ENCODE measurements around the gene IL1R2.

The IL1R2 gene

DNA sequence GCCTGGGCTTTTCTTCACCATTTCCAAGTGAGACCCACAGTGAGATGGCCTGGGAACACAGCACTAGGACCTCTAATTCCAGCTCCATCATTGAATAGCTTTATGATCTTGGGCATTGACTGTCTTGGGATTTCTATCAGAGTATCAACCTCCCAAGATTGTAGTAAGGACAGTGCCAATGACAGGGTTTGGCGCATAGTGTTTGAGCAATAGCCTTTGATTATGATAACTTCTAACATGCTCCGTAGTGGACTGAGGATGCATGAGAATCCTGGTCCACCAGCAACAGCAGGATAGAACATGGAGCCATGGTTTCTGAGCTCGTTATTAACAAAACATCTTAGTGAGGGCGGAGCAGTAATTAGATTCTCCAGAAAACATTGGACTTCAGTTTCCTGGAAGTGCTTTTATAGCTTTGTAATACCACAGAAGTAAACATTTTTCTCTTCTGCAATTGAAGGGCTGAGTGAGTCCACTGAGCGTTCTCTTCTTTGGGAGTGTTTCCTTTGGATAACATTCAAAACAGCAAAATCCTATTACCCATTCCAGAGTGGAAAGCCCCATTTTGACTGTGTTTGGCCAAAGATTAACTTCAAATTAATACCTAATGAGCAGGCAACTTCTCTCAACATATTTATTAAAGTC, 63.7 kb downstream of the IL1R2 start:
- Histone ChIP-seq H3K9ac (ENCODE audit: low read depth, low read length, poor library complexity) (no peak overlapping the region), H3K4ac (ENCODE audit: low read length) (no peak overlapping the region), H2BK120ac (ENCODE audit: low read depth, low read length) (no peak overlapping the region), H2AFZ (ENCODE audit: low read length) (no peak overlapping the region), H2AK5ac (ENCODE audit: low read depth, low read length) (no peak overlapping the region), H3K23ac (ENCODE audit: low read depth, low read length, poor library complexity) (no peak overlapping the region), H3K9me3 (replicated peaks in 1 of 2; ENCODE audit: control insufficient read depth in 2 of 2, insufficient read depth in 1 of 2, low read depth in 1 of 2, low read length in 2 of 2) (no peaks in the 10 kb centered on the region), H2BK12ac (ENCODE audit: low read length) (no peak overlapping the region), H3K27ac (replicated peaks; ENCODE audit: low read length) (no peak overlapping the region), H3K36me3 (replicated peaks in 1 of 2; ENCODE audit: control insufficient read depth in 2 of 2, insufficient read depth in 2 of 2, low read length in 2 of 2) (no peaks in the 10 kb centered on the region), H2BK15ac (ENCODE audit: low read length) (no peak overlapping the region), H4K8ac (ENCODE audit: low read depth, low read length) (no peak overlapping the region), H3K79me1 (ENCODE audit: low read depth, low read length) (no peaks in the 10 kb centered on the region), H3K18ac (ENCODE audit: low read length) (no peak overlapping the region), H3K4me1 (ENCODE audit: control insufficient read depth in 2 of 2, insufficient read depth in 1 of 2, low read depth in 1 of 2, low read length in 2 of 2) (peaks cover 0 to 4% of the 10 kb centered on the region in 2 donors), H3K4me2 (ENCODE audit: insufficient read depth, low read length, poor library complexity, severe bottlenecking) (no peak overlapping the region), H3K4me3 (ENCODE audit: low read length in 2 of 2) (no peak overlapping the region), H2BK5ac (ENCODE audit: low read length) (no peak overlapping the region), H3K27me3 (ENCODE audit: control insufficient read depth in 3 of 3, insufficient read depth in 3 of 3, low read depth in 1 of 3, low read length in 3 of 3) (peaks cover 0 to 16% (median 0%) of the 10 kb centered on the region in 3 experiments), H4K91ac (ENCODE audit: low read depth, low read length, poor library complexity) (no peak overlapping the region), H3K14ac (ENCODE audit: low read length) (no peak overlapping the region)
- no peak for DNase-seq (ENCODE audit: low spot score)
- WGBS, 2 donors (ENCODE audit: extremely low coverage in 2 of 2, insufficient read length in 2 of 2, insufficient replicate concordance in 1 of 2): no CpG with 5 or more reads among the region's 5 CpGs

- Histone ChIP-seq H3K18ac (ENCODE audit: low read length) (no peak overlapping the region), H3K36me3 (replicated peaks in 1 of 2; ENCODE audit: control insufficient read depth in 2 of 2, insufficient read depth in 2 of 2, low read length in 2 of 2) (no peaks in the 10 kb centered on the region), H3K79me1 (ENCODE audit: low read depth, low read length) (no peaks in the 10 kb centered on the region), H2BK15ac (ENCODE audit: low read length) (no peak overlapping the region), H2BK120ac (ENCODE audit: low read depth, low read length) (no peak overlapping the region), H3K27ac (replicated peaks; ENCODE audit: low read length) (no peak overlapping the region), H3K9ac (ENCODE audit: low read depth, low read length, poor library complexity) (no peak overlapping the region), H4K91ac (ENCODE audit: low read depth, low read length, poor library complexity) (no peak overlapping the region), H4K8ac (ENCODE audit: low read depth, low read length) (no peak overlapping the region), H3K27me3 (ENCODE audit: control insufficient read depth in 3 of 3, insufficient read depth in 3 of 3, low read depth in 1 of 3, low read length in 3 of 3) (peaks cover 0 to 16% (median 0%) of the 10 kb centered on the region in 3 experiments), H2BK5ac (ENCODE audit: low read length) (no peak overlapping the region), H3K4me1 (ENCODE audit: control insufficient read depth in 2 of 2, insufficient read depth in 1 of 2, low read depth in 1 of 2, low read length in 2 of 2) (peaks cover 0 to 4% of the 10 kb centered on the region in 2 donors), H3K9me3 (replicated peaks in 1 of 2; ENCODE audit: control insufficient read depth in 2 of 2, insufficient read depth in 1 of 2, low read depth in 1 of 2, low read length in 2 of 2) (no peaks in the 10 kb centered on the region), H3K4me3 (ENCODE audit: low read length in 2 of 2) (no peak overlapping the region), H3K14ac (ENCODE audit: low read length) (no peak overlapping the region), H2AFZ (ENCODE audit: low read length) (no peak overlapping the region), H3K4ac (ENCODE audit: low read length) (no peak overlapping the region), H3K23ac (ENCODE audit: low read depth, low read length, poor library complexity) (no peak overlapping the region), H3K4me2 (ENCODE audit: insufficient read depth, low read length, poor library complexity, severe bottlenecking) (no peak overlapping the region), H2AK5ac (ENCODE audit: low read depth, low read length) (no peak overlapping the region), H2BK12ac (ENCODE audit: low read length) (no peak overlapping the region)
- no CpG with 5 or more reads among the region's 3 CpGs for WGBS, 2 donors (ENCODE audit: extremely low coverage in 2 of 2, insufficient read length in 2 of 2, insufficient replicate concordance in 1 of 2)
- no peak for DNase-seq (ENCODE audit: low spot score)
These were observed 64.4 kb downstream of the IL1R2 start for GRCh38 chr2:102056079-102056581.

- Histone ChIP-seq H3K4me1 (ENCODE audit: control insufficient read depth in 2 of 2, insufficient read depth in 1 of 2, low read depth in 1 of 2, low read length in 2 of 2) (peaks cover 0 to 4% of the 10 kb centered on the region in 2 donors), H3K36me3 (replicated peaks in 1 of 2; ENCODE audit: control insufficient read depth in 2 of 2, insufficient read depth in 2 of 2, low read length in 2 of 2) (no peaks in the 10 kb centered on the region)
- DNase-seq (ENCODE audit: low spot score): no peak
These were observed 65.9 kb downstream of the IL1R2 start for GRCh38 chr2:102057502-102058292.

DNA sequence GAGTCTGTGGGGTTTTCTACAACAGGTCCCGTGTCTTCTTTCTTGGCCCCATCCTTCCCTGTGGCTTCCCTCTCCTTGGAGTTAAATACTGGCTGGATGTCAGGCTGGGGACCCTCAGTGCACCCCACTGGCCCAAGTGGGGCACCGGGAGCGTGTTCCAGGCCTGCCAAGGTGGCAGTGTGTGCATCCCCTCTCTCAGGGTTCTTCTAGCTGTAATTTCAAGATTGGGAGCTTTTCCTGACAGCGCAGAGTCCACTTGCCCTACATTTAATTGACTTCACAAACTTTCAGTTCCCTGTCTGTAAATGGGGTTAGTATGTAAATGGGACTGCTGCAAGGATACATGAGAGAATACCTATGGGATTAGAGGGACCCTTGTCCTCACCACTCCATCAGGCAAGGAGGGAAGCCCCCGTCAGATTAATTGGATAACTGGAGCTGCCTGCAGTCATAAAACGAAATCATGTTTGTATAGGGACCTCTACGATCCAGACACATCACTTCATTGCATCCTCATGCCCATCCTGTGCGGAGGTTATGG, 66.6 kb downstream of the IL1R2 start:
- Histone ChIP-seq H4K8ac (ENCODE audit: low read depth, low read length) (no peak overlapping the region), H3K4ac (ENCODE audit: low read length) (no peak overlapping the region), H3K23ac (ENCODE audit: low read depth, low read length, poor library complexity) (no peak overlapping the region), H2BK15ac (ENCODE audit: low read length) (no peak overlapping the region), H3K14ac (ENCODE audit: low read length) (no peak overlapping the region), H3K9ac (ENCODE audit: low read depth, low read length, poor library complexity) (no peak overlapping the region), H3K79me1 (ENCODE audit: low read depth, low read length) (no peaks in the 10 kb centered on the region), H3K18ac (ENCODE audit: low read length) (no peak overlapping the region), H2BK120ac (ENCODE audit: low read depth, low read length) (no peak overlapping the region), H4K91ac (ENCODE audit: low read depth, low read length, poor library complexity) (no peak overlapping the region), H3K4me2 (ENCODE audit: insufficient read depth, low read length, poor library complexity, severe bottlenecking) (no peak overlapping the region), H3K4me1 (ENCODE audit: control insufficient read depth in 2 of 2, insufficient read depth in 1 of 2, low read depth in 1 of 2, low read length in 2 of 2) (peaks cover 0 to 4% of the 10 kb centered on the region in 2 donors), H3K4me3 (ENCODE audit: low read length in 2 of 2) (no peak overlapping the region), H3K36me3 (replicated peaks in 1 of 2; ENCODE audit: control insufficient read depth in 2 of 2, insufficient read depth in 2 of 2, low read length in 2 of 2) (no peaks in the 10 kb centered on the region), H3K27ac (replicated peaks; ENCODE audit: low read length) (no peak overlapping the region), H3K9me3 (replicated peaks in 1 of 2; ENCODE audit: control insufficient read depth in 2 of 2, insufficient read depth in 1 of 2, low read depth in 1 of 2, low read length in 2 of 2) (no peaks in the 10 kb centered on the region), H2BK5ac (ENCODE audit: low read length) (no peak overlapping the region), H3K27me3 (ENCODE audit: control insufficient read depth in 3 of 3, insufficient read depth in 3 of 3, low read depth in 1 of 3, low read length in 3 of 3) (peaks cover 0 to 16% (median 0%) of the 10 kb centered on the region in 3 experiments), H2AFZ (ENCODE audit: low read length) (no peak overlapping the region), H2AK5ac (ENCODE audit: low read depth, low read length) (no peak overlapping the region), H2BK12ac (ENCODE audit: low read length) (no peak overlapping the region)
- no CpG with 5 or more reads among the region's 8 CpGs for WGBS, 2 donors (ENCODE audit: extremely low coverage in 2 of 2, insufficient read length in 2 of 2, insufficient replicate concordance in 1 of 2)
- DNase-seq (ENCODE audit: low spot score): no peak

More at GRCh38 chr2:102057502-102058292, 65.9 kb downstream of the IL1R2 start:
- no peaks in the 10 kb centered on the region for H3K79me1 ChIP-seq (ENCODE audit: low read depth, low read length)
- H3K9me3 ChIP-seq (replicated peaks in 1 of 2; ENCODE audit: control insufficient read depth in 2 of 2, insufficient read depth in 1 of 2, low read depth in 1 of 2, low read length in 2 of 2): no peaks in the 10 kb centered on the region
- no peak overlapping the region for H3K27ac ChIP-seq (replicated peaks; ENCODE audit: low read length)
- H2BK120ac ChIP-seq (ENCODE audit: low read depth, low read length): no peak overlapping the region
- no peak overlapping the region for H3K14ac ChIP-seq (ENCODE audit: low read length)
- H3K23ac ChIP-seq (ENCODE audit: low read depth, low read length, poor library complexity): no peak overlapping the region
- no peak overlapping the region for H3K4ac ChIP-seq (ENCODE audit: low read length)
- no peak overlapping the region for H3K18ac ChIP-seq (ENCODE audit: low read length)
- no peak overlapping the region for H2BK5ac ChIP-seq (ENCODE audit: low read length)
- no peak overlapping the region for H2AK5ac ChIP-seq (ENCODE audit: low read depth, low read length)
- no CpG with 5 or more reads among the region's 14 CpGs for WGBS, 2 donors (ENCODE audit: extremely low coverage in 2 of 2, insufficient read length in 2 of 2, insufficient replicate concordance in 1 of 2)
- no peak overlapping the region for H3K4me2 ChIP-seq (ENCODE audit: insufficient read depth, low read length, poor library complexity, severe bottlenecking)
- no peak overlapping the region for H4K91ac ChIP-seq (ENCODE audit: low read depth, low read length, poor library complexity)
- H2AFZ ChIP-seq (ENCODE audit: low read length): no peak overlapping the region
- no peak overlapping the region for H3K4me3 ChIP-seq (ENCODE audit: low read length in 2 of 2)
- no peak overlapping the region for H2BK15ac ChIP-seq (ENCODE audit: low read length)
- no peak overlapping the region for H4K8ac ChIP-seq (ENCODE audit: low read depth, low read length)
- no peak overlapping the region for H3K9ac ChIP-seq (ENCODE audit: low read depth, low read length, poor library complexity)
- no peak overlapping the region for H2BK12ac ChIP-seq (ENCODE audit: low read length)
- H3K27me3 ChIP-seq (ENCODE audit: control insufficient read depth in 3 of 3, insufficient read depth in 3 of 3, low read depth in 1 of 3, low read length in 3 of 3): peaks cover 0 to 16% (median 0%) of the 10 kb centered on the region in 3 experiments
